ENCODE measurements around the gene IQCK.

IQCK gene

GRCh38 chr16:19735074-19735867 is 17.2 kb downstream of the IQCK start:
- no peak for TF ChIP-seq FOXM1 (IDR thresholded peaks at IDR 0.05; ENCODE audit: borderline replicate concordance)
- TF ChIP-seq CTBP1 (IDR thresholded peaks at IDR 0.05; ENCODE audit: borderline replicate concordance), result no peak
- ChIA-PET POLR2A (no interaction called here), CTCF (no interaction called here)
- DNase-seq (ENCODE audit: extremely low spot score), result no peak

GRCh38 chr16:19737306-19738038 is 19.4 kb downstream of the IQCK start:
- CTCF ChIA-PET, result no interaction called here
- no peak for DNase-seq (ENCODE audit: extremely low spot score)
- POLR2A ChIA-PET, result no interaction called here
- TF ChIP-seq HDGF (IDR thresholded peaks at IDR 0.05; ENCODE audit: borderline replicate concordance) (no peak), ELF4 (IDR thresholded peaks at IDR 0.05) (no peak), ZNF384 (IDR thresholded peaks at IDR 0.05) (no peak), SP1 (IDR thresholded peaks at IDR 0.05) (no peak)

- no peak for DNase-seq (ENCODE audit: extremely low spot score)
- TF ChIP-seq ZNF384 (IDR thresholded peaks at IDR 0.05) (no peak), L3MBTL2 (conservative IDR thresholded peaks at IDR 0.05) (no peak), ELF4 (IDR thresholded peaks at IDR 0.05) (no peak), ARNT (IDR thresholded peaks at IDR 0.05) (no peak), FOXA1 (IDR thresholded peaks at IDR 0.05) (no peak), TARDBP (IDR thresholded peaks at IDR 0.05) (no peak), SP1 (IDR thresholded peaks at IDR 0.05) (no peak), CTBP1 (IDR thresholded peaks at IDR 0.05; ENCODE audit: borderline replicate concordance) (no peak), LEF1 (IDR thresholded peaks at IDR 0.05; ENCODE audit: borderline replicate concordance) (no peak), BHLHE40 (IDR thresholded peaks at IDR 0.05; ENCODE audit: borderline replicate concordance) (no peak), SUZ12 (IDR thresholded peaks at IDR 0.05) (no peak), FOXK2 (IDR thresholded peaks at IDR 0.05) (no peak), FOXM1 (IDR thresholded peaks at IDR 0.05; ENCODE audit: borderline replicate concordance) (no peak)
- POLR2A ChIA-PET, result no interaction called here
- CTCF ChIA-PET, result no interaction called here
These were observed 23.3 kb downstream of the IQCK start for GRCh38 chr16:19741354-19741753.

GRCh38 chr16:19743816-19744159 is 25.7 kb downstream of the IQCK start:
- POLR2A ChIA-PET, result no interaction called here

GRCh38 chr16:19744670-19745069 is 26.6 kb downstream of the IQCK start:
- TF ChIP-seq ELF4 (IDR thresholded peaks at IDR 0.05), result no peak
- no peak for TF ChIP-seq L3MBTL2 (conservative IDR thresholded peaks at IDR 0.05)
- TF ChIP-seq HDGF (IDR thresholded peaks at IDR 0.05; ENCODE audit: borderline replicate concordance), result no peak
- TF ChIP-seq FOXA1 (IDR thresholded peaks at IDR 0.05), result no peak
- no peak for TF ChIP-seq TARDBP (IDR thresholded peaks at IDR 0.05)
- no peak for TF ChIP-seq ARNT (IDR thresholded peaks at IDR 0.05)
- TF ChIP-seq BHLHE40 (IDR thresholded peaks at IDR 0.05; ENCODE audit: borderline replicate concordance), result no peak
- TF ChIP-seq LEF1 (IDR thresholded peaks at IDR 0.05; ENCODE audit: borderline replicate concordance), result no peak
- TF ChIP-seq SP1 (IDR thresholded peaks at IDR 0.05), result no peak
- no peak for TF ChIP-seq ZNF384 (IDR thresholded peaks at IDR 0.05)
- no peak for TF ChIP-seq NFRKB (IDR thresholded peaks at IDR 0.05)
- TF ChIP-seq FOXM1 (IDR thresholded peaks at IDR 0.05; ENCODE audit: borderline replicate concordance), result no peak
- ChIA-PET POLR2A (no interaction called here), CTCF (no interaction called here)
- DNase-seq (ENCODE audit: extremely low spot score), result no peak

More at GRCh38 chr16:19743816-19744159, 25.7 kb downstream of the IQCK start:
- no peak for DNase-seq (ENCODE audit: extremely low spot score)
- TF ChIP-seq PKNOX1 (IDR thresholded peaks at IDR 0.05) (no peak), ARNT (IDR thresholded peaks at IDR 0.05) (no peak), FOXK2 (IDR thresholded peaks at IDR 0.05) (no peak), FOXA1 (IDR thresholded peaks at IDR 0.05) (no peak), SP1 (IDR thresholded peaks at IDR 0.05) (no peak), CTBP1 (IDR thresholded peaks at IDR 0.05; ENCODE audit: borderline replicate concordance) (no peak)
- CTCF ChIA-PET, result no interaction called here

GRCh38 chr16:19745286-19746010 is 27.4 kb downstream of the IQCK start:
- CTCF ChIA-PET, result interaction anchor here (0.6 kb wide), 1 partner anchor 1354 kb away, joined by 3 read pairs; no protein-coding TSS in a partner anchor

More at GRCh38 chr16:19745286-19746010, 27.4 kb downstream of the IQCK start:
- POLR2A ChIA-PET, result no interaction called here
- no peak for DNase-seq (ENCODE audit: extremely low spot score)
- TF ChIP-seq L3MBTL2 (conservative IDR thresholded peaks at IDR 0.05) (no peak), ZNF384 (IDR thresholded peaks at IDR 0.05) (no peak), SUZ12 (IDR thresholded peaks at IDR 0.05) (no peak), LEF1 (IDR thresholded peaks at IDR 0.05; ENCODE audit: borderline replicate concordance) (no peak), FOXM1 (IDR thresholded peaks at IDR 0.05; ENCODE audit: borderline replicate concordance) (no peak), CTBP1 (IDR thresholded peaks at IDR 0.05; ENCODE audit: borderline replicate concordance) (no peak), HDGF (IDR thresholded peaks at IDR 0.05; ENCODE audit: borderline replicate concordance) (no peak), FOXK2 (IDR thresholded peaks at IDR 0.05) (no peak), BHLHE40 (IDR thresholded peaks at IDR 0.05; ENCODE audit: borderline replicate concordance) (no peak), NFRKB (IDR thresholded peaks at IDR 0.05) (no peak), ARNT (IDR thresholded peaks at IDR 0.05) (no peak), TARDBP (IDR thresholded peaks at IDR 0.05) (no peak), FOXA1 (IDR thresholded peaks at IDR 0.05) (no peak), ELF4 (IDR thresholded peaks at IDR 0.05) (no peak), PKNOX1 (IDR thresholded peaks at IDR 0.05) (no peak), SP1 (IDR thresholded peaks at IDR 0.05) (no peak)
